ENCODE results near the gene TESK2.

DNA sequence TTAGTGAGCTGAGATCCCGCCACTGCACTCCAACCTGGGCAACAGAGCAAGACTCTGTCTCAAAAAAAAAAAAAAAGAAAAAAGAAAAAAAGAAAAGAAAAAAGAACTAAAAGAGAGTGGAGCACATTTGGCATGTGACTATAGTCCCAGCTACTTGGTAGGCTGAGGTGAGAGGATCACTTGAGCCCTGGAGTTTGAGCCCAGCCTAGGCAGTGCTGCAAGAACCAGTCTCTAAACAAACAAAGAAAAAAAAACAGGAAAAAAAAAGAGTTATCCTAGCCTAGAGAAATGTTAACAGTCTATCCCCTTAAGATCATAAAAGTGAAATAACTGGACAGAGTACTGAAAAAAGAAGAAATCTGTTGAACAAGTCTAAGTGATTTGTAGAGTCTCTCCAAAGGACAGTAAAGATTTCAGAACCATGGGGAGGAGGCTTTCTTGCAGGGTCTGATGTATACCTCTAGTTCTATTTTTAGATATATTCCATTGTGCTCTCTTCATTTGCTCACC is 35.2 kb upstream of the TESK2 start:
- no peak for TF ChIP-seq POLR2AphosphoS5 (IDR thresholded peaks at IDR 0.05)
- TF ChIP-seq, protein P1, sequence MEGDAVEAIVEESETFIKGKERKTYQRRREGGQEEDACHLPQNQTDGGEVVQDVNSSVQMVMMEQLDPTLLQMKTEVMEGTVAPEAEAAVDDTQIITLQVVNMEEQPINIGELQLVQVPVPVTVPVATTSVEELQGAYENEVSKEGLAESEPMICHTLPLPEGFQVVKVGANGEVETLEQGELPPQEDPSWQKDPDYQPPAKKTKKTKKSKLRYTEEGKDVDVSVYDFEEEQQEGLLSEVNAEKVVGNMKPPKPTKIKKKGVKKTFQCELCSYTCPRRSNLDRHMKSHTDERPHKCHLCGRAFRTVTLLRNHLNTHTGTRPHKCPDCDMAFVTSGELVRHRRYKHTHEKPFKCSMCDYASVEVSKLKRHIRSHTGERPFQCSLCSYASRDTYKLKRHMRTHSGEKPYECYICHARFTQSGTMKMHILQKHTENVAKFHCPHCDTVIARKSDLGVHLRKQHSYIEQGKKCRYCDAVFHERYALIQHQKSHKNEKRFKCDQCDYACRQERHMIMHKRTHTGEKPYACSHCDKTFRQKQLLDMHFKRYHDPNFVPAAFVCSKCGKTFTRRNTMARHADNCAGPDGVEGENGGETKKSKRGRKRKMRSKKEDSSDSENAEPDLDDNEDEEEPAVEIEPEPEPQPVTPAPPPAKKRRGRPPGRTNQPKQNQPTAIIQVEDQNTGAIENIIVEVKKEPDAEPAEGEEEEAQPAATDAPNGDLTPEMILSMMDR (IDR thresholded peaks at IDR 0.05 in 8 of 11, conservative IDR thresholded peaks at IDR 0.05 in 3 of 11), result no peak
